H9 (cell line): ENCODE results near the gene NUP214. TPM values are rescaled to one million over a fixed set of nuclear protein-coding genes. Genes with fewer than 3 reads are reported as not detected.

Source experiments
- DNase-seq: peaks from one replicate; pipeline ENCODE4 v3.0.0-alpha.2; 2017
- H2AFZ ChIP-seq: one replicate; pipeline ENCODE4 v1.6.1; 2013; ENCODE audit warnings: mild to moderate bottlenecking, low read length, control low read depth, moderate library complexity
- H2AK5ac ChIP-seq: 2 replicates; pipeline ENCODE4 v1.6.1; 2013; ENCODE audit warnings: low read length, control low read depth, mixed read lengths; ENCODE audit not compliant: insufficient read length
- H2BK120ac ChIP-seq: one replicate; pipeline ENCODE4 v1.6.1; 2013; ENCODE audit warnings: low read depth, mild to moderate bottlenecking, low read length, control low read depth, inconsistent platforms; ENCODE audit not compliant: poor library complexity, severe bottlenecking
- H2BK12ac ChIP-seq: 2 replicates; pipeline ENCODE4 v1.6.1; 2013; ENCODE audit warnings: low read length, control low read depth, mixed read lengths, low read depth; ENCODE audit not compliant: insufficient read length
- H2BK15ac ChIP-seq: 2 replicates; pipeline ENCODE4 v1.6.1; 2013; ENCODE audit warnings: low read depth, low read length, control low read depth
- H2BK20ac ChIP-seq: one replicate; pipeline ENCODE4 v1.6.1; 2013; ENCODE audit warnings: low read depth, mild to moderate bottlenecking, low read length, control low read depth, inconsistent platforms; ENCODE audit not compliant: poor library complexity, severe bottlenecking
- H2BK5ac ChIP-seq: 2 replicates; pipeline ENCODE4 v1.6.1; 2013; ENCODE audit warnings: low read length, control low read depth, mixed read lengths; ENCODE audit not compliant: insufficient read length
- H3K14ac ChIP-seq: 2 replicates; pipeline ENCODE4 v1.6.1; 2013; ENCODE audit warnings: low read length, control low read depth; ENCODE audit not compliant: insufficient read depth
- H3K18ac ChIP-seq: 2 replicates; pipeline ENCODE4 v1.6.1; 2013; ENCODE audit warnings: low read depth, mild to moderate bottlenecking, mixed read lengths, low read length, control low read depth; ENCODE audit not compliant: insufficient read length
- H3K23ac ChIP-seq: 2 replicates; pipeline ENCODE4 v1.6.1; 2013; ENCODE audit warnings: low read length, control low read depth, mixed read lengths, low read depth; ENCODE audit not compliant: insufficient read length
- H3K23me2 ChIP-seq: 2 replicates; pipeline ENCODE4 v1.6.1; 2013; ENCODE audit warnings: low read depth, mild to moderate bottlenecking, mixed read lengths, low read length, control low read depth; ENCODE audit not compliant: insufficient read length, poor library complexity, severe bottlenecking
- H3K27ac ChIP-seq: 2 replicates; pipeline ENCODE4 v1.5.1; 2013; ENCODE audit warnings: low read length, control low read depth, mixed read lengths, low read depth; ENCODE audit not compliant: insufficient read length
- H3K27me3 ChIP-seq: 2 replicates; pipeline ENCODE4 v1.6.1; 2013; ENCODE audit warnings: low read length, control low read depth, inconsistent platforms; ENCODE audit not compliant: insufficient read depth
- H3K4ac ChIP-seq: 2 replicates; pipeline ENCODE4 v1.6.1; 2013; ENCODE audit warnings: low read depth, mild to moderate bottlenecking, control low read depth, inconsistent platforms, low read length, moderate library complexity
- H3K4me1 ChIP-seq: 2 replicates; pipeline ENCODE4 v1.6.1; 2013; ENCODE audit warnings: low read length, control low read depth, inconsistent platforms; ENCODE audit not compliant: insufficient read depth
- H3K4me2 ChIP-seq: 2 replicates; pipeline ENCODE4 v1.6.1; 2013; ENCODE audit warnings: low read length, control low read depth, mixed read lengths; ENCODE audit not compliant: insufficient read length, insufficient read depth
- H3K56ac ChIP-seq: 2 replicates; pipeline ENCODE4 v1.6.1; 2013; ENCODE audit warnings: low read depth, mild to moderate bottlenecking, mixed read lengths, low read length, control low read depth; ENCODE audit not compliant: insufficient read length
- H3K79me1 ChIP-seq: 2 replicates; pipeline ENCODE4 v1.6.1; 2013; ENCODE audit warnings: low read depth, mild to moderate bottlenecking, moderate library complexity, low read length, control low read depth, inconsistent platforms; ENCODE audit not compliant: insufficient read depth, poor library complexity, severe bottlenecking
- H3K79me2 ChIP-seq: 2 replicates; pipeline ENCODE4 v1.6.1; 2013; ENCODE audit warnings: low read length, control low read depth, inconsistent platforms; ENCODE audit not compliant: insufficient read depth
- H3K9ac ChIP-seq: 2 replicates; pipeline ENCODE4 v1.6.1; 2013; ENCODE audit warnings: low read length, control low read depth, mixed read lengths; ENCODE audit not compliant: insufficient read length; ENCODE audit errors: extremely low read depth
- H3K9me3 ChIP-seq: one replicate; pipeline ENCODE4 v1.6.1; 2013; ENCODE audit warnings: low read depth, low read length, inconsistent platforms; ENCODE audit not compliant: control insufficient read depth
- H3T11ph ChIP-seq: one replicate; pipeline ENCODE4 v1.6.1; 2013; ENCODE audit warnings: mild to moderate bottlenecking, low read length, control low read depth, inconsistent platforms
- H4K20me1 ChIP-seq: one replicate; pipeline ENCODE4 v1.6.1; 2013; ENCODE audit not compliant: control insufficient read depth, insufficient read length, insufficient read depth
- H4K5ac ChIP-seq: 2 replicates; pipeline ENCODE4 v1.6.1; 2013; ENCODE audit warnings: low read depth, mild to moderate bottlenecking, mixed read lengths, low read length, control low read depth; ENCODE audit not compliant: insufficient read length
- H4K8ac ChIP-seq: replicated peaks from 2 replicates; pipeline ENCODE4 v1.6.1; 2013; ENCODE audit warnings: low read length, control low read depth, mixed read lengths, low read depth; ENCODE audit not compliant: insufficient read length
- H4K91ac ChIP-seq: 2 replicates; pipeline ENCODE4 v1.6.1; 2013; ENCODE audit warnings: low read depth, mild to moderate bottlenecking, moderate library complexity, mixed read lengths, low read length, control low read depth; ENCODE audit not compliant: insufficient read length
- H3K27ac Mint-ChIP-seq, 3 experiments: 2 replicates in 2 of 3; 3 replicates in 1 of 3; pipeline ENCODE4 v1.8.0; 2020 to 2021; ENCODE audit warnings: mixed read lengths in 3 of 3, mild to moderate bottlenecking in 1 of 3, moderate library complexity in 1 of 3
- H3K27me3 Mint-ChIP-seq: 2 replicates; pipeline ENCODE4 v1.8.0; 2021; ENCODE audit warnings: low read depth, mild to moderate bottlenecking, moderate library complexity, mixed read lengths
- H3K36me3 Mint-ChIP-seq, 3 experiments: 2 replicates in 2 of 3; 3 replicates in 1 of 3; pipeline ENCODE4 v1.8.0; 2020 to 2021; ENCODE audit warnings: low read depth in 3 of 3, mixed read lengths in 3 of 3; ENCODE audit not compliant: insufficient read depth in 1 of 3
- H3K4me1 Mint-ChIP-seq, 2 experiments: 2 replicates each; pipeline ENCODE4 v1.8.0; 2020; ENCODE audit warnings: mixed read lengths in 2 of 2
- H3K4me3 Mint-ChIP-seq, 2 experiments: 2 replicates in 1 of 2; 3 replicates in 1 of 2; pipeline ENCODE4 v1.8.0; 2020 to 2021; ENCODE audit warnings: mild to moderate bottlenecking in 2 of 2, mixed read lengths in 2 of 2, moderate library complexity in 1 of 2
- H3K9me3 Mint-ChIP-seq, 2 experiments: 2 replicates in 1 of 2; 3 replicates in 1 of 2; pipeline ENCODE4 v1.8.0; 2020; ENCODE audit warnings: mild to moderate bottlenecking in 2 of 2, mixed read lengths in 2 of 2, moderate library complexity in 1 of 2
- WGBS: extraction: QIAGEN DNeasy Blood & Tissue Kit; methylation state at CpG from one replicate; pipeline ENCODE4 v1.1.7; 2013; ENCODE audit warnings: missing lambda C conversion rate, low lambda C conversion rate, mixed read lengths; ENCODE audit not compliant: insufficient read length; ENCODE audit errors: extremely low coverage; 5-methylcytosine and 5-hydroxymethylcytosine counted together
- total RNA-seq: library from RNA; stranded (reverse); gene quantifications from 2 replicates; pipeline ENCODE4 v1.2.1, GENCODE V29; 2021
- TF ChIP-seq, protein P1 (sequence below): fragments of 200-600 bp; sonication (generic); conservative IDR thresholded peaks from 3 replicates; pipeline ENCODE4 v1.8.0; 2021; ENCODE audit warnings: antibody characterized with exemption, mild to moderate bottlenecking

NUP214 gene
- total RNA-seq, 1 experiment from 2014 or later = 53.8 TPM

DNA sequence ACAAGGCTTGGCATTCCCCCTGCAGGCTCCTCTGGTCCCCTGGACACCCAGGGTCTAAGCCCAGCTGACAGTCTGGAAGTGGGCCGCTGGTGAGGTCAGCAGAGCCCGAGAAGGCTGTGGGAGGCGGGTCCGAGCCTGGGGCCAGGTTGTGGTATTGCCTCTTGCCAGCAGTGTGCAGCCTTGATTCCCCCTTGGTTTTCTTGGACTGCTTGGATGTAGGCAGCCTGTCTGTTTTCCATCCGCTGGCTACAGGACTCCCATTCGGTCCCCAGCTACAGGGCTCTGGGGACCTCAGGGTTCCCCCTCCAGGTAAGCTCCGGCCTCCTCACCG lies 27.5 kb upstream of the NUP214 start:
- H3K4me1 Mint-ChIP-seq = peaks cover 44 to 54% of the 10 kb centered on the region in 2 experiments
- Histone ChIP-seq H3K4ac (no peak overlapping the region; the same call in 1 of the 2 replicates), H3K79me2 (no peaks in the 10 kb centered on the region; the same call in 1 of the 2 replicates), H3K4me2 (no peak overlapping the region), H3K23me2 (peaks cover 3% of the 10 kb centered on the region), H2BK12ac (no peak overlapping the region), H3K4me1 (peaks cover 14% of the 10 kb centered on the region; the same call in 1 of the 2 replicates), H3K79me1 (no peaks in the 10 kb centered on the region), H2AK5ac (no peak overlapping the region), H3K56ac (no peak overlapping the region), H4K91ac (no peak overlapping the region), H3K9ac (no peak overlapping the region), H4K5ac (no peak overlapping the region), H4K20me1 (no peaks in the 10 kb centered on the region), H3K27me3 (no peaks in the 10 kb centered on the region), H3K9me3 (no peaks in the 10 kb centered on the region), H2AFZ (no peak overlapping the region), H3K18ac (no peak overlapping the region), H2BK5ac (no peak overlapping the region), H3K27ac (no peak overlapping the region), H4K8ac (no peak overlapping the region), H3T11ph (no peak overlapping the region), H3K14ac (no peak overlapping the region), H2BK120ac (no peak overlapping the region), H3K23ac (no peak overlapping the region), H2BK15ac (no peak overlapping the region), H2BK20ac (no peak overlapping the region)
- H3K36me3 Mint-ChIP-seq = peaks cover 9 to 29% (median 22%) of the 10 kb centered on the region in 3 experiments; a peak in 6 of 7 replicates
- H3K27ac Mint-ChIP-seq = no peak overlapping the region
- no CpG with 5 or more reads among the region's 8 CpGs for whole genome bisulfite sequencing
- H3K4me3 Mint-ChIP-seq = peak overlapping the region; percentile 78 to 82
- TF ChIP-seq, protein P1, sequence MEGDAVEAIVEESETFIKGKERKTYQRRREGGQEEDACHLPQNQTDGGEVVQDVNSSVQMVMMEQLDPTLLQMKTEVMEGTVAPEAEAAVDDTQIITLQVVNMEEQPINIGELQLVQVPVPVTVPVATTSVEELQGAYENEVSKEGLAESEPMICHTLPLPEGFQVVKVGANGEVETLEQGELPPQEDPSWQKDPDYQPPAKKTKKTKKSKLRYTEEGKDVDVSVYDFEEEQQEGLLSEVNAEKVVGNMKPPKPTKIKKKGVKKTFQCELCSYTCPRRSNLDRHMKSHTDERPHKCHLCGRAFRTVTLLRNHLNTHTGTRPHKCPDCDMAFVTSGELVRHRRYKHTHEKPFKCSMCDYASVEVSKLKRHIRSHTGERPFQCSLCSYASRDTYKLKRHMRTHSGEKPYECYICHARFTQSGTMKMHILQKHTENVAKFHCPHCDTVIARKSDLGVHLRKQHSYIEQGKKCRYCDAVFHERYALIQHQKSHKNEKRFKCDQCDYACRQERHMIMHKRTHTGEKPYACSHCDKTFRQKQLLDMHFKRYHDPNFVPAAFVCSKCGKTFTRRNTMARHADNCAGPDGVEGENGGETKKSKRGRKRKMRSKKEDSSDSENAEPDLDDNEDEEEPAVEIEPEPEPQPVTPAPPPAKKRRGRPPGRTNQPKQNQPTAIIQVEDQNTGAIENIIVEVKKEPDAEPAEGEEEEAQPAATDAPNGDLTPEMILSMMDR = no peak
- H3K27me3 Mint-ChIP-seq = peaks cover 23% of the 10 kb centered on the region
- H3K9me3 Mint-ChIP-seq = no peaks in the 10 kb centered on the region; a peak in 1 of 5 replicates
- DNase-seq = no peak
